SIG-M5 treated with dmso at 0.1 percent for 504 hours (cell line): ENCODE results near the gene PPP1R1C.
"Not testable (repeated sequence)": the region's sequence is repeated elsewhere in the genome, so short reads cannot be mapped to it uniquely, and the experiment has no call there.

ENCODE experiments used
- DNase-seq: peaks from one replicate; lab custom pipeline; 2025; ENCODE audit not compliant: unreplicated experiment; lab: John Stamatoyannopoulos, UW

The PPP1R1C gene

GRCh38 chr2:181985632-181986205, at the start of gene PPP1R1C:
Gene PPP1R1C, plus strand, starts transcription at chr2:181985853. Its CDS starts 258 bp downstream, at chr2:181986111.
- no peak for DNase-seq

GRCh38 chr2:181937473-181937872, 48.2 kb upstream of the PPP1R1C start:
- peak; percentile 86 for DNase-seq

- DNase-seq: no peak
Observed at GRCh38 chr2:181943411-181944124, 42.1 kb upstream of the PPP1R1C start.

GRCh38 chr2:181944164-181944913, 41.3 kb upstream of the PPP1R1C start:
- no peak for DNase-seq

GRCh38 chr2:181944914-181945291, 40.8 kb upstream of the PPP1R1C start:
- no peak for DNase-seq

GRCh38 chr2:181946444-181947127, 39.1 kb upstream of the PPP1R1C start:
- no peak for DNase-seq

GRCh38 chr2:181947273-181947672, 38.4 kb upstream of the PPP1R1C start:
- no peak for DNase-seq

GRCh38 chr2:181948227-181948626, 37.4 kb upstream of the PPP1R1C start:
- no peak for DNase-seq

GRCh38 chr2:181949047-181949446, 36.6 kb upstream of the PPP1R1C start:
- no peak for DNase-seq

GRCh38 chr2:181952404-181953226, 33.0 kb upstream of the PPP1R1C start:
- no peak for DNase-seq

- DNase-seq: peak; percentile 64
Observed at GRCh38 chr2:181953881-181954537, 31.6 kb upstream of the PPP1R1C start.

- peak; percentile 50 for DNase-seq
Observed at GRCh38 chr2:181954538-181954883, 31.1 kb upstream of the PPP1R1C start.

- DNase-seq: no peak
Observed at GRCh38 chr2:181955010-181955409, 30.6 kb upstream of the PPP1R1C start.

GRCh38 chr2:181955866-181956265, 29.8 kb upstream of the PPP1R1C start:
- DNase-seq: not testable (repeated sequence)

- no peak for DNase-seq
Observed at GRCh38 chr2:181957668-181958067, 28.0 kb upstream of the PPP1R1C start.

GRCh38 chr2:181958726-181959125, 26.9 kb upstream of the PPP1R1C start:
- DNase-seq: no peak

- no peak for DNase-seq
Observed at GRCh38 chr2:181959508-181959907, 26.1 kb upstream of the PPP1R1C start.

GRCh38 chr2:181961167-181961566, 24.5 kb upstream of the PPP1R1C start:
- DNase-seq: not testable (repeated sequence)

GRCh38 chr2:181962142-181962541, 23.5 kb upstream of the PPP1R1C start:
- DNase-seq: no peak

GRCh38 chr2:181970160-181970794, 15.4 kb upstream of the PPP1R1C start:
- DNase-seq: no peak
